Transverse colon (tissue), 4 donors: ENCODE results near the gene ADAMTSL4.
A peak's percentile ranks its signal among the peaks of the same experiment; 100 is the strongest.

Experiments
- CTCF ChIP-seq, 5 experiments: fragments of 200-600 bp in 3 of 5; fragments of 450-650 bp in 2 of 5; sonication (generic) in 3 of 5; IDR thresholded peaks; 1 replicate in 2 of 5; 2 replicates in 3 of 5; pipeline ENCODE4 v1.5.1; 2016 to 2017; ENCODE audit warnings: antibody characterized with exemption in 5 of 5, inconsistent platforms in 3 of 5, mild to moderate bottlenecking in 2 of 5, moderate library complexity in 1 of 5
- EP300 ChIP-seq: sonication (generic); formaldehyde crosslinking; IDR thresholded peaks from one replicate; pipeline ENCODE4 v1.6.1; 2017; ENCODE audit warnings: antibody characterized with exemption, low read depth
- POLR2A ChIP-seq: fragments of 450-650 bp; IDR thresholded peaks from one replicate; pipeline ENCODE4 v1.6.1; 2016; ENCODE audit warnings: antibody characterized with exemption, mild to moderate bottlenecking, moderate library complexity
- POLR2AphosphoS5 ChIP-seq, 3 donors: sonication (generic); formaldehyde crosslinking; IDR thresholded peaks; one replicate each; pipeline ENCODE4 v1.6.1; 2016; ENCODE audit warnings: antibody characterized with exemption in 3 of 3

- no peak for TF ChIP-seq CTCF (IDR thresholded peaks at IDR 0.05)
- TF ChIP-seq POLR2AphosphoS5 (IDR thresholded peaks at IDR 0.05), result no peak
- TF ChIP-seq EP300, result no peak
- TF ChIP-seq POLR2A, result peak; percentile 30
These were observed 41.0 kb upstream of the ADAMTSL4 start, which contains the start of gene ECM1 for GRCh38 chr1:150507912-150508864.
